Astrocyte of the cerebellum (primary cell): ENCODE measurements around the gene IQCK.

Experiments used
- DNase-seq: peaks from one replicate; pipeline ENCODE4 v3.0.0-alpha.2; 2011; ENCODE audit warnings: low read depth
- H3K4me3 ChIP-seq: 2 replicates; pipeline ENCODE4 v1.5.1; 2011; ENCODE audit warnings: mild to moderate bottlenecking, low read depth, low read length, moderate library complexity
- CTCF ChIP-seq: IDR thresholded peaks from 2 replicates; pipeline ENCODE4 v1.5.1; 2012; ENCODE audit warnings: low read length, low read depth, moderate library complexity, mild to moderate bottlenecking; ENCODE audit errors: missing control alignments
- in situ Hi-C: cut with HindIII; loops from 2 replicates; pipeline ENCODE4 v1.10.0; 2017; ENCODE audit warnings: low sequenced_read_pairs

Gene IQCK

GRCh38 chr16:19804538-19805323 lies 86.7 kb downstream of the IQCK start:
- in situ Hi-C loops: no loop called here
- no peak for TF ChIP-seq CTCF
- no peak for DNase-seq
- no peak overlapping the region for H3K4me3 ChIP-seq

- in situ Hi-C loops: no loop called here
- no peak overlapping the region for H3K4me3 ChIP-seq
- TF ChIP-seq CTCF: no peak
Observed at GRCh38 chr16:19805459-19806162, 87.5 kb downstream of the IQCK start.

GRCh38 chr16:19808061-19808641 lies 90.1 kb downstream of the IQCK start:
- no peak for TF ChIP-seq CTCF
- no peak for DNase-seq
- no peak overlapping the region for H3K4me3 ChIP-seq
- in situ Hi-C loops: no loop called here

More at GRCh38 chr16:19805459-19806162, 87.5 kb downstream of the IQCK start:
- no peak for DNase-seq

- in situ Hi-C loops: no loop called here
- no peak overlapping the region for H3K4me3 ChIP-seq
- no peak for TF ChIP-seq CTCF
- no peak for DNase-seq
Observed at GRCh38 chr16:19809121-19809635, 91.1 kb downstream of the IQCK start.

GRCh38 chr16:19809693-19810092 lies 91.6 kb downstream of the IQCK start:
- no peak for TF ChIP-seq CTCF
- no peak for DNase-seq
- in situ Hi-C loops: no loop called here
- H3K4me3 ChIP-seq: no peak overlapping the region
